Measurements from ENCODE around the gene SPDYE1.

GRCh38 chr7:44046321-44047061, 48.8 kb downstream of the SPDYE1 start:
- TF ChIP-seq SUZ12 (IDR thresholded peaks at IDR 0.05; ENCODE audit: extremely low read depth, insufficient read depth, insufficient read length) (no peak), ZNF274 (IDR thresholded peaks at IDR 0.05; ENCODE audit: low read depth, low read length) (no peak), YY1 (IDR thresholded peaks at IDR 0.05; ENCODE audit: insufficient read depth, insufficient read length) (no peak)

Measured in NT2/D1 (cell line).